ENCODE data around the gene RCL1.

Gene RCL1

GRCh38 chr9:4902135-4902475 is 109.4 kb downstream of the RCL1 start:
- H3K27me3 Mint-ChIP-seq (ENCODE audit: low read depth), result no peaks in the 10 kb centered on the region
- no peaks in the 10 kb centered on the region for H3K36me3 Mint-ChIP-seq (ENCODE audit: low read depth)
- no peak for TF ChIP-seq CTCF (IDR thresholded peaks at IDR 0.05; ENCODE audit: unreplicated experiment in 3 of 3)
- H3K27ac Mint-ChIP-seq, result no peak overlapping the region
- no peaks in the 10 kb centered on the region for H3K4me1 Mint-ChIP-seq
- H3K4me3 Mint-ChIP-seq, result no peak overlapping the region
- peaks cover 25% of the 10 kb centered on the region for H3K9me3 Mint-ChIP-seq

GRCh38 chr9:4904322-4905134 is 111.8 kb downstream of the RCL1 start:
- H3K4me3 Mint-ChIP-seq, result no peak overlapping the region
- no peak overlapping the region for H3K27ac Mint-ChIP-seq
- no peaks in the 10 kb centered on the region for H3K4me1 Mint-ChIP-seq
- no peaks in the 10 kb centered on the region for H3K36me3 Mint-ChIP-seq (ENCODE audit: low read depth)
- no peaks in the 10 kb centered on the region for H3K27me3 Mint-ChIP-seq (ENCODE audit: low read depth)
- H3K9me3 Mint-ChIP-seq, result peaks cover 10% of the 10 kb centered on the region
- TF ChIP-seq CTCF (IDR thresholded peaks at IDR 0.05; ENCODE audit: unreplicated experiment in 3 of 3), result no peak

DNA sequence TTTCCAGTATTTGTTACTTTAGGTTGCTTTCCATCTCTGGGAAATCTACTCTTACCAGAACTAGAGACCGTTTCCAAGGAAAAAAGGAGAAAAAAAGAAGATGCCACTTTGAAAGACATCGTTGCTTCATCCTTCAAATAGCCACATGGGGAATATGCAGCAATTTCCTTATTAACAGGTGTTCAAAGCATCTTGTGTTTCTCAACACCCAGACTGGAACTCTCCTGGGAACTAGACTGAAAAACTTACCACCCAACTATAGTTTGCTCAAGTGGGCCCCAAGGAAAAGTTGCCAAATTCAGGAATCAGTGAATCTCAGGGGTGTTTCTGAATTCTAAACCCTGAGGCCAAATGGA is 112.4 kb downstream of the RCL1 start:
- Mint-ChIP-seq H3K4me3 (no peak overlapping the region), H3K27me3 (ENCODE audit: low read depth) (no peaks in the 10 kb centered on the region), H3K27ac (no peak overlapping the region), H3K36me3 (ENCODE audit: low read depth) (no peaks in the 10 kb centered on the region), H3K4me1 (no peaks in the 10 kb centered on the region), H3K9me3 (peaks cover 6% of the 10 kb centered on the region)
- no peak for TF ChIP-seq CTCF (IDR thresholded peaks at IDR 0.05; ENCODE audit: unreplicated experiment in 3 of 3)
